H54 (cell line): ENCODE measurements around the gene BRD1.
"Not testable (repeated sequence)": the region's sequence is repeated elsewhere in the genome, so short reads cannot be mapped to it uniquely, and the experiment has no call there.

Source experiments
- DNase-seq: peaks from one replicate; pipeline ENCODE4 v3.0.0; 2011; ENCODE audit warnings: low spot score, mixed read lengths; ENCODE audit not compliant: insufficient read length
- FAIRE-seq: peaks from 3 replicates; lab custom pipeline; 2011; peaks lifted over from hg19 to GRCh38; lab: Jason Lieb, UNC
- POLR2A ChIP-seq: IDR thresholded peaks from 2 replicates; pipeline ENCODE4 v1.6.1; 2011; ENCODE audit warnings: low read depth, mild to moderate bottlenecking, low read length

BRD1 gene

GRCh38 chr22:49825944-49826602 is 1.6 kb downstream of the BRD1 start:
- no peak for TF ChIP-seq POLR2A
- DNase-seq (no peak), FAIRE-seq (no peak)

GRCh38 chr22:49825436-49825835 is 2.2 kb downstream of the BRD1 start:
- no peak for TF ChIP-seq POLR2A
- no peak for FAIRE-seq

GRCh38 chr22:49824936-49825335 is 2.7 kb downstream of the BRD1 start:
- DNase-seq (no peak), FAIRE-seq (no peak)
- no peak for TF ChIP-seq POLR2A

More at GRCh38 chr22:49825436-49825835, 2.2 kb downstream of the BRD1 start:
- DNase-seq: no peak

- FAIRE-seq (no peak), DNase-seq (no peak)
- no peak for TF ChIP-seq POLR2A
Observed at GRCh38 chr22:49824185-49824925, 3.3 kb downstream of the BRD1 start.

- DNase-seq: no peak
- TF ChIP-seq POLR2A: no peak
- FAIRE-seq: no peak
Observed at GRCh38 chr22:49823289-49824045, 4.2 kb downstream of the BRD1 start.

GRCh38 chr22:49821741-49822140 is 5.9 kb downstream of the BRD1 start:
- not testable (repeated sequence) for FAIRE-seq, DNase-seq

GRCh38 chr22:49820984-49821383 is 6.7 kb downstream of the BRD1 start:
- TF ChIP-seq POLR2A: no peak
- DNase-seq (no peak), FAIRE-seq (no peak)

- no peak for TF ChIP-seq POLR2A
- FAIRE-seq (no peak), DNase-seq (no peak)
Observed at GRCh38 chr22:49817359-49817758, 10.3 kb downstream of the BRD1 start.

- no peak for TF ChIP-seq POLR2A
Observed at GRCh38 chr22:49815641-49816091, 12.0 kb downstream of the BRD1 start.

GRCh38 chr22:49814856-49815255 is 12.8 kb downstream of the BRD1 start:
- DNase-seq (no peak), FAIRE-seq (no peak)
- no peak for TF ChIP-seq POLR2A

More at GRCh38 chr22:49815641-49816091, 12.0 kb downstream of the BRD1 start:
- FAIRE-seq (peak; percentile 27), DNase-seq (peak; percentile 52)

- no peak for TF ChIP-seq POLR2A
- DNase-seq (no peak), FAIRE-seq (no peak)
Observed at GRCh38 chr22:49814164-49814686, 13.4 kb downstream of the BRD1 start.

- DNase-seq (no peak), FAIRE-seq (no peak)
- no peak for TF ChIP-seq POLR2A
Observed at GRCh38 chr22:49812838-49813237, 14.8 kb downstream of the BRD1 start.

- TF ChIP-seq POLR2A: no peak
- DNase-seq: no peak
- no peak for FAIRE-seq
Observed at GRCh38 chr22:49811020-49811791, 16.5 kb downstream of the BRD1 start.
